ENCODE data around the gene FAM72C.
"Not testable (repeated sequence)": the region's sequence is repeated elsewhere in the genome, so short reads cannot be mapped to it uniquely, and the experiment has no call there.

GRCh38 chr1:143942238-143942860 is 29.4 kb downstream of the FAM72C start:
- TF ChIP-seq CTCF (conservative IDR thresholded peaks at IDR 0.05 in 1 of 2, IDR thresholded peaks at IDR 0.05 in 1 of 2; ENCODE audit: low read depth in 1 of 2, low read length in 2 of 2); EZH2 (IDR thresholded peaks at IDR 0.05; ENCODE audit: low read length, missing control alignments): not testable (repeated sequence)
